ENCODE data around the gene SPRR2E. TPM values are rescaled to one million over a fixed set of nuclear protein-coding genes. Genes with fewer than 3 reads are reported as not detected.
"Not testable (repeated sequence)": the region's sequence is repeated elsewhere in the genome, so short reads cannot be mapped to it uniquely, and the experiment has no call there.

SPRR2E gene
- total RNA-seq, 2 experiments from 2014 or later: not detected

DNA sequence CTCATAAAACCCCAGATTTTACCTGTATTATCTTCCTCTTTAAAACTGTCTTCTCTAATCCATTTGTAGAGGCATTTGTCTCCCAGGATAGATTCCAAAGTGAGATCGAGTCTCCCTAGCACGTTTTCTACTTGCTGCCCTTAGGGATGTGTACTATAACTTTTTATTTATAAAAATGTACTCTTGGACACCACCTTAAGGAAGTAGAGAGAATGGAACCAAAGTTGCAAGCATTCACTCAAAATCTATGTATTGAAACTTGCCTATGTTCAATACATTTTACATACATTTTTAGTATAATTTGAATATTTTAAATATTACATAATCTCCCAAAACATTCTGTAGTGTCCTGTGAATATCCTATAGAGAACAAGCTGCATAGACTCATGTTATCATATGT lies 36.2 kb downstream of the SPRR2E start:
- intact Hi-C loops (cut with micrococcal nuclease; ENCODE audit: unreplicated experiment): no loop called here
- H4K20me1 ChIP-seq (ENCODE audit: insufficient read depth, low read length): no peaks in the 10 kb centered on the region
- H3K9me2 ChIP-seq (ENCODE audit: insufficient read depth, low read length): no peaks in the 10 kb centered on the region
- H3K27ac ChIP-seq (ENCODE audit: low read depth, low read length, poor library complexity, severe bottlenecking): no peak overlapping the region
- H3K79me2 ChIP-seq (ENCODE audit: insufficient read depth, low read depth, low read length): no peaks in the 10 kb centered on the region
- H2AFZ ChIP-seq (ENCODE audit: low read length): no peak overlapping the region
- CTCF ChIA-PET (ENCODE audit: unreplicated experiment): no interaction called here
- peaks cover 5% of the 10 kb centered on the region for H3K4me1 ChIP-seq (ENCODE audit: insufficient read depth, low read length, poor library complexity, severe bottlenecking)
- TF ChIP-seq EZH2phosphoT487 (IDR thresholded peaks at IDR 0.05; ENCODE audit: borderline replicate concordance, low read depth, low read length): no peak
- peak; percentile 58 for TF ChIP-seq CTCF (conservative IDR thresholded peaks at IDR 0.05; ENCODE audit: low read length)
- BruUV-seq (replicated peaks): no TSS peak
- H3K4me2 ChIP-seq (ENCODE audit: low read length): no peak overlapping the region
- H3K9me3 ChIP-seq (ENCODE audit: low read length): no peaks in the 10 kb centered on the region
- DNase-seq (ENCODE audit: low spot score): no peak
- no peak overlapping the region for H3K4me3 ChIP-seq (ENCODE audit: low read depth, low read length, poor library complexity, severe bottlenecking)
- POLR2A ChIA-PET: no interaction called here
- no peaks in the 10 kb centered on the region for H3K36me3 ChIP-seq (ENCODE audit: insufficient read depth, low read length)

GRCh38 chr1:153057375-153057774 lies 37.0 kb downstream of the SPRR2E start, which contains the start of gene SPRR2A:
Gene SPRR2A (minus strand): TSS chr1:153057512. CDS start chr1:153056735, 777 bp downstream.
- no TSS peak for BruUV-seq (replicated peaks)
- no peak for TF ChIP-seq EZH2phosphoT487 (IDR thresholded peaks at IDR 0.05; ENCODE audit: borderline replicate concordance, low read depth, low read length)
- no peak for TF ChIP-seq CTCF (conservative IDR thresholded peaks at IDR 0.05; ENCODE audit: low read length)
- intact Hi-C loops (cut with micrococcal nuclease; ENCODE audit: unreplicated experiment): no loop called here
- H4K20me1 ChIP-seq (ENCODE audit: insufficient read depth, low read length): no peaks in the 10 kb centered on the region
- no peak within 1 kb of the TSS for H2AFZ ChIP-seq (ENCODE audit: low read length)
- H3K27ac ChIP-seq (ENCODE audit: low read depth, low read length, poor library complexity, severe bottlenecking): no peak within 1 kb of the TSS
- peaks cover 5% of the 10 kb centered on the region for H3K4me1 ChIP-seq (ENCODE audit: insufficient read depth, low read length, poor library complexity, severe bottlenecking)
- H3K9me3 ChIP-seq (ENCODE audit: low read length): no peaks in the 10 kb centered on the region
- DNase-seq (ENCODE audit: low spot score): peak; percentile 1
- ChIA-PET POLR2A (no interaction called here), CTCF (ENCODE audit: unreplicated experiment) (no interaction called here)
- H3K9me2 ChIP-seq (ENCODE audit: insufficient read depth, low read length): no peaks in the 10 kb centered on the region
- H3K4me2 ChIP-seq (ENCODE audit: low read length): no peak within 1 kb of the TSS
- H3K4me3 ChIP-seq (ENCODE audit: low read depth, low read length, poor library complexity, severe bottlenecking): no peak within 1 kb of the TSS
- H3K79me2 ChIP-seq (ENCODE audit: insufficient read depth, low read depth, low read length): no peaks in the 10 kb centered on the region
- no peaks in the 10 kb centered on the region for H3K36me3 ChIP-seq (ENCODE audit: insufficient read depth, low read length)

DNA sequence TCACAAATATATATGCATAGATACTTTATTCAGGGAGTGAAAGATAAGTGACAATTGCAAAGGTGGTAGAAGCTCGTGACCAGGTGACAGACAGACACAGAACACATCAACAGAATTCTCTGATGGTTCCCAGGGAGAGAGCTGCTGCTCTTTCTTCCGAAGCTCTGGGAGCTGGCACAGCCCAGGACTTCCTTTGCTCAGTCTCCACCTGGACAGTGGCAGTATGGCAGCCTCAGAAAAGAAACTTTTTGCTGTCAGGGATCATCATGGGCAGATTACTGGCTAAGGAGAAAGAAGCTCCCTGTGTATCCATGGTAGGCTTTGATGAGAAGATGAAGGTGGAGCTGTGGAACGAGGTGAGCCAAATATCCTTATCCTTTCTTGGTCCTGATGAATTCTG lies 38.2 kb downstream of the SPRR2E start:
- DNase-seq (ENCODE audit: low spot score); H3K36me3 ChIP-seq (ENCODE audit: insufficient read depth, low read length); H3K4me1 ChIP-seq (ENCODE audit: insufficient read depth, low read length, poor library complexity, severe bottlenecking); H3K27ac ChIP-seq (ENCODE audit: low read depth, low read length, poor library complexity, severe bottlenecking); H3K4me2 ChIP-seq (ENCODE audit: low read length); H3K4me3 ChIP-seq (ENCODE audit: low read depth, low read length, poor library complexity, severe bottlenecking); H3K9me3 ChIP-seq (ENCODE audit: low read length); intact Hi-C loops (cut with micrococcal nuclease; ENCODE audit: unreplicated experiment); H4K20me1 ChIP-seq (ENCODE audit: insufficient read depth, low read length); H2AFZ ChIP-seq (ENCODE audit: low read length); CTCF ChIA-PET (ENCODE audit: unreplicated experiment); POLR2A ChIA-PET; H3K79me2 ChIP-seq (ENCODE audit: insufficient read depth, low read depth, low read length); H3K9me2 ChIP-seq (ENCODE audit: insufficient read depth, low read length); BruUV-seq (replicated peaks): not testable (repeated sequence)
